ENCODE data around the gene TBCB. TPM values are rescaled to one million over a fixed set of nuclear protein-coding genes. Genes with fewer than 3 reads are reported as not detected.
A peak's percentile ranks its signal among the peaks of the same experiment; 100 is the strongest.

The TBCB gene
- total and polyA plus RNA-seq, 2 donors (not counting 3 experiments of a cell fraction or from before 2014, with no cell fraction given): 178 to 363 TPM

DNA sequence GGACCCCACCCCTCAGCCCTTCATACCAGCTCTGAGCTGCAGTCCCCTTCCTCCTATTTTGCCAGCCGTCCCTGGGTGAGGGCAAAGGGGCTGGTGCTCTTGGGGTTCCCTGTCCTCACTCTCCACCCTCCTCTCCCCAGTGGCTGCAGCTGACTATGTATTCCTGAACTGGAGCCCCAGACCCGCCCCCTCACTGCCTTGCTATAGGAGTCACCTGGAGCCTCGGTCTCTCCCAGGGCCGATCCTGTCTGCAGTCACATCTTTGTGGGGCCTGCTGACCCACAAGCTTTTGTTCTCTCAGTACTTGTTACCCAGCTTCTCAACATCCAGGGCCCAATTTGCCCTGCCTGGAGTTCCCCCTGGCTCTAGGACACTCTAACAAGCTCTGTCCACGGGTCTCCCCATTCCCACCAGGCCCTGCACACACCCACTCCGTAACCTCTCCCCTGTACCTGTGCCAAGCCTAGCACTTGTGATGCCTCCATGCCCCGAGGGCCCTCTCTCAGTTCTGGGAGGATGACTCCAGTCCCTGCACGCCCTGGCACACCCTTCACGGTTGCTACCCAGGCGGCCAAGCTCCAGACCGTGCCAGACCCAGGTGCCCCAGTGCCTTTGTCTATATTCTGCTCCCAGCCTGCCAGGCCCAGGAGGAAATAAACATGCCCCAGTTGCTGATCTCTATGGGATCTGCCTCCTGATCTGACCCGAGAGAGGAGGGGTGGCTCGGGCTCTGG lies 34.6 kb downstream of the TBCB start:
- Histone ChIP-seq H3K9me3 (replicated peaks; ENCODE audit: control insufficient read depth, insufficient read depth, low read length) (no peaks in the 10 kb centered on the region), H3K4me2 (ENCODE audit: insufficient read depth, low read length) (no peak overlapping the region), H3K27ac (ENCODE audit: insufficient read depth, low read depth, low read length) (no peak overlapping the region), H2AFZ (ENCODE audit: low read depth, low read length) (no peak overlapping the region), H3K4me1 (ENCODE audit: control insufficient read depth, extremely low read depth, insufficient read depth, low read length) (peaks cover 13% of the 10 kb centered on the region), H4K20me1 (replicated peaks; ENCODE audit: control insufficient read depth, extremely low read depth, insufficient read depth, low read length) (no peaks in the 10 kb centered on the region), H3K9ac (replicated peaks; ENCODE audit: extremely low read depth, insufficient read depth, low read length) (no peak overlapping the region), H3K4me3 (replicated peaks in 1 of 3; ENCODE audit: insufficient read depth in 1 of 3, low read depth in 1 of 3, low read length in 3 of 3) (no peak overlapping the region), H3K9me1 (replicated peaks; ENCODE audit: control insufficient read depth, extremely low read depth, insufficient read depth, low read length) (no peaks in the 10 kb centered on the region), H3K79me2 (ENCODE audit: control insufficient read depth, insufficient read depth, low read length) (no peaks in the 10 kb centered on the region), H3K27me3 (ENCODE audit: control insufficient read depth in 2 of 2, insufficient read depth in 2 of 2, low read length in 2 of 2) (no peaks in the 10 kb centered on the region), H3K36me3 (ENCODE audit: control insufficient read depth in 2 of 2, extremely low read depth in 1 of 2, insufficient read depth in 2 of 2, low read length in 2 of 2) (peaks cover 9 to 39% of the 10 kb centered on the region in 2 experiments)
- ChIA-PET CTCF (interaction anchor here (0.9 to 2.5 kb wide), 2 partner anchors 20 to 22 kb away, joined by 3 to 8 read pairs; no protein-coding TSS in a partner anchor), POLR2A (no interaction called here)
- dilution Hi-C loops (cut with MboI; ENCODE audit: extremely low pct_ligation_motif_present, low sequenced_read_pairs) (no loop called here), intact Hi-C loops (cut with micrococcal nuclease) (no loop called here)
- DNase-seq (ENCODE audit: low read depth, low spot score): no peak
- no peak for FAIRE-seq
- TF ChIP-seq EZH2 (IDR thresholded peaks at IDR 0.05; ENCODE audit: borderline replicate concordance, low read depth, low read length, severe bottlenecking) (no peak), POLR2A (IDR thresholded peaks at IDR 0.05; ENCODE audit: low read depth, low read length) (no peak), POLR2AphosphoS5 (IDR thresholded peaks at IDR 0.05; ENCODE audit: insufficient read depth, low read depth, low read length) (no peak), JUN (IDR thresholded peaks at IDR 0.05; ENCODE audit: borderline replicate concordance, insufficient read depth, insufficient read length, low read depth) (no peak), MYC (IDR thresholded peaks at IDR 0.05; ENCODE audit: low read depth, low read length) (no peak), FOS (IDR thresholded peaks at IDR 0.05; ENCODE audit: borderline replicate concordance, insufficient read depth, low read length) (no peak), GATA2 (IDR thresholded peaks at IDR 0.05; ENCODE audit: insufficient read depth, insufficient read length, low read depth, low read length) (no peak)
- TF ChIP-seq, protein P1, sequence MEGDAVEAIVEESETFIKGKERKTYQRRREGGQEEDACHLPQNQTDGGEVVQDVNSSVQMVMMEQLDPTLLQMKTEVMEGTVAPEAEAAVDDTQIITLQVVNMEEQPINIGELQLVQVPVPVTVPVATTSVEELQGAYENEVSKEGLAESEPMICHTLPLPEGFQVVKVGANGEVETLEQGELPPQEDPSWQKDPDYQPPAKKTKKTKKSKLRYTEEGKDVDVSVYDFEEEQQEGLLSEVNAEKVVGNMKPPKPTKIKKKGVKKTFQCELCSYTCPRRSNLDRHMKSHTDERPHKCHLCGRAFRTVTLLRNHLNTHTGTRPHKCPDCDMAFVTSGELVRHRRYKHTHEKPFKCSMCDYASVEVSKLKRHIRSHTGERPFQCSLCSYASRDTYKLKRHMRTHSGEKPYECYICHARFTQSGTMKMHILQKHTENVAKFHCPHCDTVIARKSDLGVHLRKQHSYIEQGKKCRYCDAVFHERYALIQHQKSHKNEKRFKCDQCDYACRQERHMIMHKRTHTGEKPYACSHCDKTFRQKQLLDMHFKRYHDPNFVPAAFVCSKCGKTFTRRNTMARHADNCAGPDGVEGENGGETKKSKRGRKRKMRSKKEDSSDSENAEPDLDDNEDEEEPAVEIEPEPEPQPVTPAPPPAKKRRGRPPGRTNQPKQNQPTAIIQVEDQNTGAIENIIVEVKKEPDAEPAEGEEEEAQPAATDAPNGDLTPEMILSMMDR (IDR thresholded peaks at IDR 0.05; ENCODE audit: extremely low read depth in 1 of 2, insufficient read depth in 1 of 2, low read depth in 1 of 2, low read length in 2 of 2): no peak
- TF ChIP-seq, protein P2, sequence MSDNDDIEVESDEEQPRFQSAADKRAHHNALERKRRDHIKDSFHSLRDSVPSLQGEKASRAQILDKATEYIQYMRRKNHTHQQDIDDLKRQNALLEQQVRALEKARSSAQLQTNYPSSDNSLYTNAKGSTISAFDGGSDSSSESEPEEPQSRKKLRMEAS (IDR thresholded peaks at IDR 0.05; ENCODE audit: insufficient read depth, insufficient read length): no peak
- TSS peak; percentile 87 for BruUV-seq (replicated peaks)

All from endothelial cell of umbilical vein (primary cell).